GM12891 (cell line): ENCODE data around the gene LEUTX.

Source experiments
- POLR2A ChIP-seq: IDR thresholded peaks from 2 replicates; pipeline ENCODE4 v1.6.1; 2011; ENCODE audit warnings: low read depth, low read length, control low read depth
- POLR2AphosphoS5 ChIP-seq: IDR thresholded peaks from 2 replicates; pipeline ENCODE4 v1.6.1; 2011; ENCODE audit warnings: low read depth, low read length, control low read depth

GRCh38 chr19:39737351-39737750 lies 41.3 kb upstream of the LEUTX start:
- TF ChIP-seq POLR2AphosphoS5 = no peak
- TF ChIP-seq POLR2A = no peak
